Measurements from ENCODE around the gene NKX2-2.

NKX2-2 gene

GRCh38 chr20:21521596-21522480, 8.0 kb upstream of the NKX2-2 start:
- DNase-seq, result no peak

DNA sequence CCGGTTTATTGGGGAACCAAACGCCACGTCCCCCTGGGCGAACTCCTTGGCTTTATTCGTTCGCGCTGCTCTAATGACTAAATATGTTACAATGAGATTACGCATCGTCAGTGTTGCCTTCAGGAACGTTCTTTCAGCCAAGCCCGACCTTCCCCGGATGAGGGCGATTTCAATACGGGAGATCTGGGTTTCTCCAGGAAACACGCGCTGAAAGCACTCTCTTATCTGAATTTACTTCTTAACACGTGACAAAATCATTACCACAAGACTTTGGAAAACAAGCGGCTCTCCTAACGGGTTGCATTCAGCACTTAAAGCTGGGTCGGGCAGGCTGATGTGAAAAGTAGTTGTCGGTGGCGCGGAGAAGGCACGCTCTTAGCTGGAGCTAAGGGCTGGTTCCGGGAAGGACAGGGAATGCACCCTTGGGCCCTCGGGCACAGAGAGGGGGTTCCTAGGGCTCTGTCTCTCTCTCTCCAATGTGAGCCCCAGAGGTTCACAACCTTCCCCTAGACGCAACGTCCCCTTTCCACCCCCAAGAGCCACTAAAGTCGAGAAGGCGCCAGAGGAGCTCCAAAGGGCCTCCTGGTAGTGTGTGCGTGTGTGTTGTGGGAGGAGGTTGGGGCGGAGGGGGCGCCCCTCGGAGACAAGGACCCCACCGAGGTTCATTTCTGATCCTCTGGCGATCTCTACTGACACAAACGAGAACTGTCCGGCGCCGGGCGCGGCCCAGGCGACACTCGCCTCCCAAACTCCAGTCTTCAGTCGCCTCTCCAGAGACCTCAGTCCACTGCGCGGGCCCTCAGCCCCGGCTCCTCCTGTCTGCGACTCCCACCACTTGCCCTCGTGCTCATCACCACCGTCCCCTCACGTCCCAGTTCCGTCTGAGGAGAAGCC, 7.1 kb upstream of the NKX2-2 start:
- no peak for DNase-seq

GRCh38 chr20:21519136-21519584, 5.3 kb upstream of the NKX2-2 start:
- DNase-seq, result no peak

- no peak for DNase-seq
These were observed 4.6 kb upstream of the NKX2-2 start for GRCh38 chr20:21518292-21518991.

DNA sequence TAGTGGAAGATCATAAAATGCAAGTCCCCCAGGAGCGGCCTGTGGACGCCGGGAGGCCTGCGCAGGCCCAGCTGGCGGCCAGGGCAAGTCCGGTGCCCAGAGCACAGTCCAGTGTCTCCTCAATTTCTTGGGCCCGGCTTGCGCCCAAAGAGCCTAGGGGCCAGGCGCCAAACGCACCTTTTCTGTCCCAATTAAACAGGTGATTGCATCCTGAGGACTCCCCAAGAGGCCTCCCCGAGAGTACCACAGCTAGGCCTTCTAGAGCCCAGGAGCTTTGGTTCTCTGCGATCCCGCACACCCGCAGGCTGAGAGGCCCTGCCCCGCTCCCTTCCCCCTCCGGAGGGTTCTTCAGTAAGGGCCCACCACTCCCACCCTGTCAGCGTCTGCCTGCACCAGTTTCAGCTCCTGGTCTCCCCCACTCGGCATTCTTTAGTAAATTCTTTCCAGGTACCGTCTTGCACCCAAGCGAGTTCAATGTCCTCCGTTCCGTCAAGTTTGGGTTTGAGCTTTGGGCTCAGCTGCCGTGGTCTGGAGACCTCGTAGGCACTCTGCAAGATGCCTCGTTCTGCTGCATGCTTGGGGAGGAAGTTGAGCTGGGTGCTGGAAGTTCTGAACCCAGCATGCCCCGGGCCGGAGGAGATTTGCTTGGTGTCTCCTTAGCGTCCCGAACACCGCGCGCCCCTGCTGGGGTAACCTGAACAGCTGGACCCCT, 3.9 kb upstream of the NKX2-2 start:
- no peak for DNase-seq

GRCh38 chr20:21516861-21517565, 3.1 kb upstream of the NKX2-2 start:
- DNase-seq, result no peak

GRCh38 chr20:21516180-21516567, 2.3 kb upstream of the NKX2-2 start:
- no peak for DNase-seq

GRCh38 chr20:21515300-21516179, 1.7 kb upstream of the NKX2-2 start:
- DNase-seq, result no peak

DNA sequence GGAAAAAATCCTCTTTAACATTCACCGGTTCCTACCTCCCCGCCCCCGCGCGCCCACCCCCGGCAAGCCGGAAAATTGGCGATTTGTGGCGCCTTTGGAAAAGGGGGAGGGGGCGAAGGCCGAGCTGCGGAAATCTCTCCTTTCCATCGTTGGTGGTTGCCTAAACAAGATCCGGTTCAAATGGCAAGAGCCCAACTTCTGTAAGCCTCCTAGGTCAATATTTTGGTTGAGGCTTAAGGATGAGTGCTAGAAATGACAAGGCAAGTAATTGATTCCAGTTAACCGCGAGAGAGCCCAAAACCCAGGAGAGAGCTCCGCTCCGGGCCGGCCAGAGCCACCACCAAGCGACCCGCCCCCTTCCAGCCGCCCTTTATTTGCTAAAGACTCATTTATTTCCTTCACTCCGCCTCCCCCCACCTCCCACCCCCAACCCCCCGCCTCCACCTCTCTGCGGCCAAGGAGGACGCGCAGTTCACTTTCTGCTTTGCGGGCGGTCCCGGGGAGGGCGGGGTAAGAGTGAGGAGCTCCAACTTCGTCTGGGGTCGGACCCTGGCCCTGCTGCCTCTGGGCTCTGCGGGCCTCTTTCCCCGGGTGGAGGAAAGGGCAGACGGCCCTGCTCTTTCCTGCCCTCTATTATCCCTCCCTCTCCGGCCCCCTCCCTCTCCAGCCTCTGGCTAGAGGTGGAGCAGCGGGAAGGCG, 838 bp upstream of the NKX2-2 start:
- DNase-seq, result no peak

GRCh38 chr20:21513181-21513663, 642 bp downstream of the NKX2-2 start:
- no peak for DNase-seq

GRCh38 chr20:21512634-21513180, 1.2 kb downstream of the NKX2-2 start:
- no peak for DNase-seq

GRCh38 chr20:21511850-21512633, 1.8 kb downstream of the NKX2-2 start:
- no peak for DNase-seq

GRCh38 chr20:21511485-21511849, 2.4 kb downstream of the NKX2-2 start:
- no peak for DNase-seq

- DNase-seq, result no peak
These were observed 3.2 kb downstream of the NKX2-2 start for GRCh38 chr20:21510414-21511384.

- DNase-seq, result no peak
These were observed 4.1 kb downstream of the NKX2-2 start for GRCh38 chr20:21509597-21510371.

- DNase-seq, result no peak
These were observed 4.7 kb downstream of the NKX2-2 start for GRCh38 chr20:21509079-21509596.

All from CD4-positive, alpha-beta T cell treated with Interleukin-10 for 1 hour (primary cell).